ENCODE data around the gene BMPR1A. TPM values are rescaled to one million over a fixed set of nuclear protein-coding genes. Genes with fewer than 3 reads are reported as not detected.

Gene BMPR1A
- total and polyA plus RNA-seq, 8 donors: 5.8 to 104 (median 19.9) TPM

- H3K4me3 ChIP-seq: no peak overlapping the region
- WGBS, 5 donors: 60 to 91% (median 74%) methylated on average over 2 of the region's 2 CpGs
- H3K4me1 ChIP-seq: peaks cover 11 to 67% (median 39%) of the 10 kb centered on the region in 4 donors
- intact Hi-C loops (cut with DNase I; ENCODE audit: low total_unique reads): no loop called here
- TF ChIP-seq EP300 (IDR thresholded peaks at IDR 0.05) (no peak), POLR2AphosphoS5 (IDR thresholded peaks at IDR 0.05) (no peak)
- peaks cover 0 to 10% (median 0%) of the 10 kb centered on the region in 3 donors for H3K27me3 ChIP-seq
- H3K27ac ChIP-seq: no peak overlapping the region
- H3K36me3 ChIP-seq: peaks cover 0 to 10% (median 3%) of the 10 kb centered on the region in 4 donors
- DNase-seq: no peak
- no peaks in the 10 kb centered on the region for H3K9me3 ChIP-seq
Observed at GRCh38 chr10:86941426-86941825, 185.0 kb downstream of the BMPR1A start.

GRCh38 chr10:86941991-86942421, 185.6 kb downstream of the BMPR1A start:
- H3K9me3 ChIP-seq: no peaks in the 10 kb centered on the region
- H3K27me3 ChIP-seq: peaks cover 0 to 10% (median 0%) of the 10 kb centered on the region in 3 donors
- peaks cover 11 to 62% (median 36%) of the 10 kb centered on the region in 4 donors for H3K4me1 ChIP-seq
- peaks cover 0 to 5% (median 1%) of the 10 kb centered on the region in 4 donors for H3K36me3 ChIP-seq
- H3K27ac ChIP-seq: no peak overlapping the region
- no peak for TF ChIP-seq EP300 (IDR thresholded peaks at IDR 0.05)
- TF ChIP-seq POLR2AphosphoS5 (IDR thresholded peaks at IDR 0.05): no peak
- no peak for TF ChIP-seq CTCF (IDR thresholded peaks at IDR 0.05)
- no peak for TF ChIP-seq POLR2A (IDR thresholded peaks at IDR 0.05)
- peak in 1 of 2 donors; percentile 24 for DNase-seq
- WGBS, 5 donors: 80 to 92% (median 89%) methylated on average over 14 of the region's 14 CpGs
- intact Hi-C loops (cut with DNase I; ENCODE audit: low total_unique reads): no loop called here
- H3K4me3 ChIP-seq: no peak overlapping the region

GRCh38 chr10:86942441-86943315, 186.3 kb downstream of the BMPR1A start:
- WGBS, 5 donors: 51 to 71% (median 59%) methylated on average over 17 to 94 of the region's 94 CpGs
- Histone ChIP-seq H3K36me3 (peaks cover 0 to 5% (median 1%) of the 10 kb centered on the region in 4 donors), H3K27ac (no peak overlapping the region), H3K4me3 (peak overlapping the region in 2 of 4 donors; percentile 0 to 5), H3K27me3 (peaks cover 0 to 10% (median 0%) of the 10 kb centered on the region in 3 donors), H3K4me1 (peaks cover 11 to 55% (median 33%) of the 10 kb centered on the region in 4 donors), H3K9me3 (no peaks in the 10 kb centered on the region)
- DNase-seq: peak; percentile 26 to 53
- intact Hi-C loops (cut with DNase I; ENCODE audit: low total_unique reads): no loop called here
- TF ChIP-seq POLR2A (IDR thresholded peaks at IDR 0.05) (no peak), CTCF (IDR thresholded peaks at IDR 0.05) (no peak), POLR2AphosphoS5 (IDR thresholded peaks at IDR 0.05) (no peak), EP300 (IDR thresholded peaks at IDR 0.05) (no peak)

GRCh38 chr10:86943316-86944030, 187.1 kb downstream of the BMPR1A start:
- Histone ChIP-seq H3K36me3 (peaks cover 0 to 5% (median 1%) of the 10 kb centered on the region in 4 donors), H3K4me3 (no peak overlapping the region), H3K27ac (no peak overlapping the region), H3K27me3 (peaks cover 0 to 10% (median 0%) of the 10 kb centered on the region in 3 donors), H3K4me1 (peaks cover 11 to 47% (median 31%) of the 10 kb centered on the region in 4 donors), H3K9me3 (no peaks in the 10 kb centered on the region)
- 93 to 97% (median 94%) methylated on average over 18 to 30 of the region's 30 CpGs for WGBS, 5 donors
- intact Hi-C loops (cut with DNase I; ENCODE audit: low total_unique reads): no loop called here
- TF ChIP-seq POLR2AphosphoS5 (IDR thresholded peaks at IDR 0.05): no peak
- TF ChIP-seq EP300 (IDR thresholded peaks at IDR 0.05): no peak
- TF ChIP-seq POLR2A (IDR thresholded peaks at IDR 0.05): no peak
- TF ChIP-seq CTCF (IDR thresholded peaks at IDR 0.05): no peak
- DNase-seq: peak in 1 of 2 donors; percentile 24
